B cell (primary cell): ENCODE data around the gene CMTM3.

ENCODE experiments used
- CTCF ChIP-seq: fragments of 200-600 bp; IDR thresholded peaks from one replicate; pipeline ENCODE4 v1.8.0; 2022; ENCODE audit warnings: antibody characterized with exemption, mild to moderate bottlenecking
- EZH2 ChIP-seq: IDR thresholded peaks from 2 replicates; pipeline ENCODE4 v1.6.1; 2012; ENCODE audit warnings: borderline replicate concordance, low read depth, mild to moderate bottlenecking, moderate library complexity, low read length; ENCODE audit not compliant: insufficient read depth, poor library complexity, severe bottlenecking

GRCh38 chr16:66566051-66566901, 38.2 kb upstream of the CMTM3 start, which contains the start of gene CMTM1:
- TF ChIP-seq CTCF (no peak), EZH2 (no peak)
